T1000 (cell line): ENCODE data around the gene MYH14.
A peak's percentile ranks its signal among the peaks of the same experiment; 100 is the strongest.
"Not testable (repeated sequence)": the region's sequence is repeated elsewhere in the genome, so short reads cannot be mapped to it uniquely, and the experiment has no call there.

Experiments used
- DNase-seq: peaks from one replicate; lab custom pipeline; 2025; ENCODE audit warnings: mixed read lengths; lab: John Stamatoyannopoulos, UW

Gene MYH14

DNA sequence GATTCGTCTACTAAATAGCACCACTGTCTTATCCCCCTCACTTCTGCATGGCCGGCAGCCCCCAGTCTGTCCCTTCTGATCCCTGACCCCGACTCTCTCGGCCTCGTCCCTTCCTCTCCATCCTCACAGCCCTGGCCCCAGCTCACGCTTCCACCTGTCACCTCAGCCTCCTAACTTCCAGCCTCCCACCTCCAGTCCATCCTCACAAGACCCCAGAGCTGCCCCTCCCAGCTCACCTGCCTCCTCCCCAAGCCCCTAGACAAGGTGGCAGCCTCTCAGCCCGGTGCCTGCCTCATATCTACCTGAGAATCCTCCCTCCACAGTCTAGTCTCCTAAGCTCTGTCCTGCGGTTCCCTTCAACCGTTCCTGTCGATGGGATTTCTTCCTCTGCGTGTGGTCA lies 115.7 kb downstream of the MYH14 start:
- no peak for DNase-seq

DNA sequence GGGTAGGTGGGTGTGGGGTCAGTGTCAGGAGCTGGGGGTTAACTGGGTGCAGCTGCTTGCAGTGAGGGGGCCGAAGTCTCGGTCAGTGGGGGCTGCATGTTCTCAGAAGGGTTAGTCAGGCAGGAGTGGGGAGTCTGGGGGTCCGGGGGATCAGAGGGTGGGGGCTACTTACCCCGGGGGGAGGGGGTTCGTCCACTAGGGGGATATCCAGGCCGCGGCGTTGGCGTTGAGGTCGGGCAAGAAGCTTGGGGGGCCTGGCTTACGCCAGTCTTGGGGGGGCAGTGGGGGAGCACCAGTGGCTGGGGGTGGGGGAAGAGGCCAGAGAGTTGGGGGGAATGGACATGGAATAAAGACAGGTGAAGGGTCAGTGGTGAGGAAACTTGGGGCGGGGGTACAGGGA lies 116.6 kb downstream of the MYH14 start:
- DNase-seq: no peak

DNA sequence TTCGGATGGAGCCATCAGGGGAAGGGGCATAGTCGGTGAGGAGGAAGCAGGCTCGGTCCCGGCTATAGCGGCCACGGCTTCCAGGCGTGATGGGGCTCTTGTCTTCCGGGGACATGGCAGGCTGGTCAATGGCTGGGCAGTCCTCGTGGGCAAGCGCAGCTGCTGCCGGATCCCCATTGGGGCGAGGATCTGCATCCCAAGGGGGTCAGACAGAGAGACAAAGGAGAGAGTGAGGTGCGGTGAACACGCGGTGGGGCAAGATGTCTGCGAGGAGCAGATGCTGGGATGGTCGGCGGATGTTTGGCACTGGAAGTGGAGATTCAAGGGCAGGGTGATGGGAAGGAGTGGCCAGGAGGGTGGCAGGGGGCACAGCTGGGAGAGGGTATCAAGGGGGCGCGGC lies 117.2 kb downstream of the MYH14 start:
- no peak for DNase-seq

DNA sequence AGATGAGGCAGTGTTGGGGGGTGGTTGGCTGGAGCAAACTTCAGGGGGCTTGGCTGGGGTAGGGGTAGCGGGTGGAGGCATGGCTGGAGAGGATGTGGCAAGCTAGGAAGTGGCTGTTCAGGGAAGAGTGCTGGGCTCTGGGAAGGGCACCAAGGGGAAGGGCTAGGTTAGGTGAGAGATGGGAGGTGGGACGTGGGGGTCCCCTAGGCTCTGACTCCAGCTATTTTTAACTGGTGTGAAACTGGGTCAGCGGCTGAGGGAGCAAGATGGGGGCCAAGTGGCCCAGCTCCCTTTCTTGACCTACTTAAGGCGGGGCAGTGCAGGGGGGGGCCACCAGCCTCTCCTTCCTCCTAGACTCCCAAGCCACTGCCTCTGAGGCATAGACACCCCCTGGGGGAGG lies 118.4 kb downstream of the MYH14 start:
- DNase-seq: no peak

DNA sequence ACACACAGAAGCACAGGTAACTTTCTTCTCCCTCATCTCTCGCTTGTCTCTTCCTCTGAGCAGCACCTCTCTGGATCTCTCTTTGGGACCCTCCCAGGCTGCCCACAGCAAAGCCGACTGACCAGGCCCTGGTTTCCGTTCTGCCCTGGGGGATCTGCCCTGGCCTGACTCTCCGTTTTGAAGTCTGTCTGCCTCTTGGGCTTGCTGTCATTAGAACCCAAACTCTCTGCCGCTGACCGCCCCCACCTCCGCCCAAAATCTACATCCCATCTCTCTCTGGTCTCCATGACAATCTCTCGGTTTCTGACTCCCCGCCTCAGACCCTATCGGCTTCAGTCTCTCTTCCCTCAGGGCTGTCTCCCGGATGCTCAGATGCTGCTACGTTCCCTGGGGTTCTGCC lies 118.8 kb downstream of the MYH14 start:
- no peak for DNase-seq

DNA sequence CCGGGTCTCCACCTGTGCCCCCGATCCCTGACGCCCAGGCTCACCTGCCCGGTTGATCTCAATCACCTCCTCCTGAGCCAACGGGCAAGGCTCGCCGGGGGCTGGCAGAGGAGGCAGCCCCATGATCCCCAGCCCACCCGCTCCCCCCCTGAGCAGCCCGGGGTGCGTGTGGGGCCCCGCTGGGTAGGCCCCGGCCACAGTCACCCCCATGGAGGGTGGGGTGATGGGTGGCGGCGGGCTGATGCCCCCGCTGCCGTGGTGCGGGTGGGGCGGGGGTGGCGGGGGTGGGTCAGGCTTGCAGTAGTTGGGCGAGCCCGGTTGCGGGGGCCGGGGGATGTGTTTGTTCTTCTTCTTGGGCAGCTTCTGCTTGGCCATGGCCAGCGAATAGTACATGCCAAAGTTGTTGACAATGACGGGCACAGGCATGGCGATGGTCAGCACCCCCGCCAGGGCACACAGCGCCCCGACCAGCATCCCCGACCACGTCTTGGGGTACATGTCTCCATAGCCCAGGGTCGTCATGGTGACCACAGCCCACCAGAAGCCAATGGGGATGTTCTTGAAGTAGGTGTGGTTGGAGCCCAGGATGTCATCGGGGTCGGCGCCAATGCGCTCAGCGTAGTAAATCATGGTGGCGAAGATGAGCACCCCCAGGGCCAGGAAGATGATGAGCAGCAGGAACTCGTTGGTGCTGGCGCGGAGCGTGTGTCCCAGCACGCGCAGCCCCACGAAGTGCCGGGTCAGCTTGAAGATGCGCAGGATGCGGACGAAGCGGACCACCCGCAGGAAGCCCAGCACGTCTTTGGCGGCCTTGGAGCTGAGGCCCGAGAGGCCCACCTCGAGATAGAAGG lies 119.7 kb downstream of the MYH14 start:
- no peak for DNase-seq

DNA sequence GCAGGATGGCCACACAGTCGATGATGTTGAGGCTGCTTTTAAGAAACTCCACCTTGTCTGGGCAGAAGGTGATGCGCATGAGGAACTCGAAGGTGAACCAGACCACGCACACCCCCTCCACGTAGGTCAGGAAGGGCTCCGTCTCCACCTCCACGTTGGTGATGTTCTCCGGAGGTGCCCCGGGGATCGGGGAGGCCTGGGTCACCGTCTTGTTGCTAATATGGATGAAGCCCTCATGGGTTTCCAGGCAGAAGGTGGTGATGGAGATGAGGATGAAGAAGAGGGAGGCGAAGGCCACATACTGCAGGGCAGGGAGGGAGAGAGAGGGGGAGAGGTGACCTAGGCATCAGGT lies 120.3 kb downstream of the MYH14 start:
- no peak for DNase-seq

DNA sequence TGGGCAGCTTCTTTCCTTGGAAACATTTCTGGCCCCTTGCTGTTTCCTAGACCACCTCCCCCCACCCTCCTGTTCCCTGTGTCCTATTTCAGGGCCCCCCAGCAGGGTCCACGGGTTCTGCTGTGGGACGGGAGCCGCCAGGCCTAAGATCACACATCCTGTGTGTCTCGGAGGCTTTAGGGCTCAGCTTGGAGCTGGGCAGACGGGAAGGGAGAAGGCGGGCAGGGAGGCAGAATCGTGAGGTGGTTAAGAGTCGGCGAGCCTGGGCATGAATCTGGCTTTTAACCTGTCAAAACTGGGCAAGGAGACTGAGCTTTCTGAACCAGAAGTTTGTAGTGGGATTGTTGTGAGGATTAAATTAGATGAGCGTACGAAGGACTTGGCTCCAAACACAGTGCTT lies 120.9 kb downstream of the MYH14 start:
- no peak for DNase-seq

DNA sequence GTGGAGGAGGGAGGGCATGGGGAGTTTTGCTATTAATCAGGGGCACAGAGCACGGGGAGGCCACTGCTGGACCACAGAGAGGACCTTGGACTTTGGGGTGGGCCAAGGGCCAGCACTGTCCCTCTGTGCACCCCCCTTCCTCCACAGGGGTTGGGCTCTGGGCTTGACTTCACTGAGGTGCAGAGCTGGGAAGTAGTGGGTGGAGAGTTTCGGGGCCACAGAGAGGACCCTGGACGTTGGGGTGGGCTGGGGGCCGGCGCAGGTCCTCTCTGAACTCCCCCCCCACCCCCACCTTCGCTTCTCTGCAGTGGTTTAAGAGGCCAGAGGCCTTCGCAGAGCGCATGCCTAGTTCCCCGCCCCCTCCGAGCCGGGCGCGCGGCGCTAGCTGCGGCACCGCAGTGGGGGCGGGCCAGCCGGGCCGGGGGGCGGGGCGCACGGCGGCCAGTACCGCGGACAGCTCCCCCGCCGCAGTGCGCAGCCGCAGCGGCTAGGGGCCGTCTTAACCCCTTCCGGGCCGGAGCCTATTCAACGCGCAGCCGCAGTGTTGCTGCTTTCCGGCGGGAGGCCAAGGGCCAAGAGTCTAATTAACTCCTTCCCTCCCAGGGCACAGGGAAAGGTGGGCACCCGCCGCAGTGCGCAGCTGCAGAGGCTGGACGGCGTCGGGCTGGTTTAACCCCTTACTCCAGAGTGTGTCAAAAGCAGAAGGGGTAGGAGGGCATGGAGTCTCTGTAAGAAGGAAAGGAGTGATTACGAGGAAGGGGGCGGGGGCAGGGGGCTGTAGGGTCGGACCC lies 122.1 kb downstream of the MYH14 start:
- no peak for DNase-seq

DNA sequence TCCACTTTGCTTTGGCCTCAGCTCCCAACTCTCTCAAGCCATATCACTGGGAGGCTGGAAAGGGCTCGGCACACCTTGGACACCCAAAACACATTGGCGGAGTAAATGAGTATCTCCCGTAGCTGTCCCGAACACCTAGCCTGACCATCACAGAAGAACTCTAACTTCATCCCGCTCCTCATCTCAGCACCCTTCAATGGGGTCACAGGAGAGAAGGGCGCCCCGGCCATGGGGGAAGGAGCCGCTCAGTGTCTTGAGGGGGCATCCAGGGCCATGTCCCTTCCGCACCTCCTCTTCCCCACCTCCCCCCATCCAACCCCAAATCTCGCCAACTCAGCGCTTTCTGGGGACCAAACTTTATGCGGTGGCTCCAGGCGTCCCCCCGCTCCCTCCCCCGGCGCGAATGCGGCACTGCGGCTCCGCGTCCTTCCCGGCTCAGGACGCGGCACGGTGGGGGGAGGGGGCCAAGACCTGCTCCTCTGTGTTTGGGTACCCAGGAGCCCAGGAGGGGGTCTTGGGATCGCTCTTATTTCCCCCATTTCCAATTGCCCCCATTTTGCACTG lies 122.8 kb downstream of the MYH14 start:
- no peak for DNase-seq

DNA sequence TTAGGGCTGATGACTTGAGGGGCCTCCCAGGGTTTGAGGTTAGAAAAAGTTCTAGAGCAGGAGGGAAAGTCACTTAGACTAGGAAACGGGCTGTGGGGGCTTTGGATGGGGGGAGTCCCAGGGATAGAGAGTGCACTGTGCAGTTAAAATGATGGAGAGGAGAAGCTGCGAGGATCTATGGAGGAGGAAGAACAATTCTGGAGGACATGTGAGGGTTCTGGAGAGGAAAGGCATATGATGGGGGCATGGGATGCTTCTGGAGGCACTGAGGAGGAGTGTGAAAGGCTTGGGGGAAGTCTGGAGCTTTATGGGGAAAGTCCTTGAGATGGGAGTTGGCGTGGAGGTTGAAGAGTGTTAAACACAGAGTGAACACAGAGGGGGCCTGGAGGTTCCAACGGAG lies 123.6 kb downstream of the MYH14 start:
- no peak for DNase-seq

DNA sequence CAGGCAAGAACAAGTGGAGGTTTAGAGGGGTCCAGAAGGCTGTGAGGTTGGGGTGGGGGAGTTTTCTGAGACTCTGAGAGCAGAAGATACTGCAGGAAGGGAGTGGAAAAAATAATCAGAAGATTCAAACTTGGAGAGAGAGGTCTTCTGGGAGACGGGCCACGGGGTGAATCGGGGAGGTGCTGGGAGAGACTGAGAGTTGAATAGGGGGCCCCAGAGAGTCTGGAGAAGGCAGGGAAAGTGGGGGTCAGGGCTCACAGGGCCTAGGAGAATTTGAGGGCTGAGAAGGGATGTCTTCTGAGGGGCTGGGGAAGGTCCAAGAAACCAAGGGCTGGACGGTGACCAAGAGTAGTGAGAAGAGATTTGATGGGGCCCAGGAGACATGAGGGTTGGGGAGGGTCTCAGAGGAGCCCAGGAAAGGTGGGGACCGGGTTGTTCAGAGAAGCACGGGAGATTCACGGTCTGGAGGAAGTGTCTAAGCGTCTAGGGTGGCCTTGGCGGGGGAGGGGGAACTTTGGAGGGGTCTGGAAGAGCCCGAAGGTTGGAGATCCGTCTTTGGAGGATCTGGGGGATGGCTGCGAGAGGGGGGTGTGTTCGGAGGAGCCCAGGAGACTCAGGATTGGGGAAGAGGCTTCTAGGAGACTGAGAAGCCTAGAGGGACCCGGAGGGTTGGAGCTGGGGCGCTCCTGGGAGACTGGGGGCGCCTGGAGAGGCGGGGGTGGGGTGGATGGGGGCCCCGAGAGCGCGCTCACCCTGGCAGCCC lies 124.2 kb downstream of the MYH14 start:
- no peak for DNase-seq

DNA sequence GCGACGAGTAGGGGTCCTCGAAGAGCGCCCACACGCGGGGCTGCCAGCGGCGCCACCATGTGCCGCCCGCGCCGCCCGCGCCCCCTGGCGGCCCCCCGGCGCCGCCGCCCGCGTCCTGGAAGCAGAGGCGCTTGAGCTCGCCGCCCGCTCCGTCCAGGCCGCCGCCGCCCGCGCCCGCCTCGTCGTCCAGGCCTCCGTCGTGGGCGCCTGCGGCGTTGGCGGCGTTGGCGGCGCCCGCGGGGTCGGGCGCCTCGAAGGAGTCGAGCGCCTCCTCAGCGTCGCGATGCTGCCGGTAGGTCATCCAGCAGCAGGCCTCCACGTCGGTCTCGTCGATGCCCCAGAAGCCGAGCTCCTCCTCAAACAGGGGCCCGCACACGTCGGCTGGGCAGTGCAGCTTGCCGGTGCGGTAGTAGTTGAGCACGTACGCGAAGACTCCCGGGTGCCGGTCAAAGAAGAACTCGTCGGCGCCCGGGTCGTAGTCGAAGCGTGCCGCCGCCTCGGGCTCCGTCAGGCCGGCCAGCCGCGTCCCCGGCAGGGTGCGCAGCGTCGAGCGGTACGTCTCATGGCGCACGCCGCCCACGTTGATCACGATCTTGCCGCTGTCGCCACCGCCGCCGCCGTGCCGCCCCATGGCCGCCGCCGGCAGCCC lies 124.9 kb downstream of the MYH14 start:
- DNase-seq: no peak

DNA sequence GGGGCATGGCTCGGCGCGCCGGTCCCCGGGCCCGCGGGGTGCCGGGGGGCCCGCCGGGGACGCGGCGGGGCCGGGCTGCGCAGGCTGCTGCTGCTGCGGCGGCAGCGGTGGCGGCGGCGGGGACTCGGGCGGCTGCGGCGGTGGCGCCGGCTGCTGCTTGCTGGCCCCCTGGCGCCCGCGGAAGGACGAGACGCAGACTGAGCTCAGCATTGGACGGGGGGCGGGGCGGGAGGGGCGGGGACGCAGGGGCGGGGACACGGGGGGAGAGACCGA lies 125.4 kb downstream of the MYH14 start:
- no peak for DNase-seq

DNA sequence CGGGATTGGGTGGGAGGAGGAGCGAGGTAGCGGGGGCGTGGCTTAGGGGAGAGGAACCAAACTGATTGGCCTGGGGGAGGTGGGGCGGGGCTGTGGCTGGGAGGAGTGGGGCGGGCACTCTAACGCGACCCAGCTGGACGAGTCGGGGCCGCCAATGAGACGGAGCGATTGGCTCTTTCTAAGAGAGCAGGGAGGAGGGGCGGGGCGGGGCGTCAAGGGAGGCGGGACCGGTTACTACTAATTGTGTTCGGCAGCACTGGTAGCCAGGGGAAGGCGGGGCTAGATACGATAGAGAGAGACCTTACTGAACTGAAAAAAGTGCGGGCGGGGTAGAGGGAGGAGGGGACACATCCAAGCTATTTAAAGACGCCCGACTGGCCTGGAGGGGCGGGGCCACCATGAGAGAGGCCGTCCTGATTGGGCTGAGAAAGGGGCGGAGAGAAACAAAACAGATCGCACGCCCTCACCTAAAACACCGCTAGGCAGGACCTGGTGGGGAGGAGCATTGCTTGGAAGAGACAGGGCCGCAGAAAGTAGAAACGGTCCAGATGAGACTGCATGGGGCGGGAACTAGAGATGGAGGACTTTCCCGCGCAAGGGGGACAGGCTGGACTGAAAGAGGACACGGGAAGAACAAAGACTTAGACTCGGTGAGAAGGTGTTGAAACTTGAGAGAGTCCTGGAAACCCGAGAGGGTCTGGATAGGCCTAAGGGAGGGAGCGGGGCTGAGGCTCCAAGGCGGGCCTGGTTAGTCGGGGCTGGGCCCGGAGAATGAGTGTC lies 125.9 kb downstream of the MYH14 start, which contains the start of gene KCNC3:
Gene KCNC3, minus strand, starts transcription at position 232 of the 780 bp plus-strand sequence. CDS start 295 bp downstream, outside the sequence.
- peak; percentile 17 for DNase-seq

DNA sequence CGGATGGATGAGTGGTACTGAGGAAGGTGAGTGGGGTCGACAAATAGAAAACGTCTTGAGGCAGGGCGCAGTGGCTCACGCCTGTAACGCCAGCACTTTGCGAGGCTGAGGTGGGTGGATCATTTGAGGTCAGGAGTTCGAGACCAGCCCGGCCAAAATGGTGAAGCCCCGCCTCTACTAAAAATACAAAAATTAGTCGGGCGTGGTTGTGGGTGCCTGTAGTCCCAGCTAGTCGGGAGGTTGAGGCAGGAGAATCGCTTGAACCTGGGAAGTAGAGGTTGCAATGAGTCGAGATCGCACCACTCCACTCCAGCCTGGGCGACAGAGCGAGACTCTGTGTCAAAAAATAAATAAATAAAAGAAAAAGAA lies 126.5 kb downstream of the MYH14 start:
- not testable (repeated sequence) for DNase-seq

DNA sequence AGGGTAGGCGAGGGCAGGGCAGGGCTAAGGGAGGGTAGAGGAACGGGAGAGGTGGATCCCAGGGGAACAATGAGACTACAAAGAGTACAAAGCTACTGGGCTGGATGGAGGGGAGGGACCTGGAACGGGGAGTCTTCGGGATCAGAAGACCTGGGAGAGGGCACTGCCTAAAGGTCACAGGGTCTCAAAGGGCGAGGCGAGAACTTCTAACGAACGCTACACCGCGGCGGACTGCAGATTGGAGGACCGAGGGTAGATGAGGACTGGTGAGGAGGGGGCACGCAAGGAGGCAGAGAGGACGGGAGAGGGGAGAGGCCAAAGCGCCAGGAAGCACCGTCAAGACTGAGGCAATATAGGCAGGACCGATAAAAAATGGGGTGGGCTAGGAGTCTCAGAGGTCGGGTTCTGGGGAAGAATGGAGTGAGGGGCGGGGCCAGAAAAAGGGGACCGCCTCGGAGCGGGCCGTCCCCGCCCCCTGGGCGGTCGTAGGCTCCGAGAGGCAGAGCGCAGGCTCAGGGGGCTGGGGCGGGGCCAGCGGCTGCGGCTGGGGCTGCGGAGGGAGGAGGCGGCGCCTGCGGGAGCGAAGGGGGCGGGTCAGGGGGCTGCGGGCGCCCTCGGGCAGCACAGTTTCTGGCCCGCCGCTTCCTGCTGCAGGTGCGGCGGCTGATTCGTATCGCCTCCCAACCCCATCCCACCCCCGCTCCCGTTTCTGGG lies 127.1 kb downstream of the MYH14 start:
- no peak for DNase-seq

DNA sequence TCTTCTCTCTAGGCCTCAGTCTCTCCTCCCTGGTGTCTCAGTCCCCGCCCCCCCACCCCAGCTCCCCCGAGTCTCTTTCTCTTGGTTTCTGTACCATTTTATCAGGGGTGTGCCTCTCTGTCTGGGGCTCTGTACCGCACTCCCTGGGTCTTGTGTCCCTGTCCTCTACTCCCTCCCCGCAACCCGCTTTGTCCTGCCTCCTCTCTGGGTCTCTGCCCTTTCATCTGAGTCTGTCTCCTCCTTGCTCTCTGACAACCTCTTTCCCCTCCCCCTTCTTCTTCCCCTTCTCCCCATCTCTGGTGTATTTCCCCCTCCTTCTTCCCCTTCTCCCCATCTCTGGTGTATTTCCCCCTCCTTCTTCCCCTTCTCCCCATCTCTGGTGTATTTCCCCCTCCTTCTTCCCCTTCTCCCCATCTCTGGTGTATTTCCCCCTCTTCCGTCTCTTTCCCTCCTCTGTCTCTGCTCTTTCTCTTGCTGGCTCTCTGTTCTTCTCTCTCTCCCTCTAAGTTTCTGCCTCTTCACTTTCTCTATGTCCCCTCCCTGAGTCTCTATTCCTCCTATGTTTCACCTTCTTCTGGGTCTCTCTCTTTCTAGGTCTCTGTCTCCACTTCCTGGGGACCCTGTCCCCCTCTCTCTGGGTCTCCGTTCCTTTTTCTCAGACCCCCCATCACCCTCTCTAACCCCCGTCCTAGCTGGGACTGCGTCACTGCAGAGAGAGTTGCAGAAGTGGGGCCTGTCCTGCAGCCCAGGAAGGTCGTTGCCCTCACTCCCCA lies 128.0 kb downstream of the MYH14 start:
- DNase-seq: no peak

DNA sequence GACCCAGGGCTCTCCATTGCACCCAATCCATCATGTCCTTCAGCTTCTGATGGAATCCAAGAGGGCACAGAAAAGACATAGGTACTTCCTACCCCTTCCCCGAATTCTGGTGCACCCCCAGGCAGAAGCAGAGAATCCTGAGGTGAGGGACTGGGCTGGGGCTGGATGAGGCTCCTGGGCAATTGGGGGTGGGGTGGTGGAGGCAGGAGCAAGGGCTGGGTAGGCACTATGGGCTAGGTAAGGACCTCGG lies 128.5 kb downstream of the MYH14 start:
- no peak for DNase-seq
